Measurements from ENCODE around the gene TSPAN2.
A peak's percentile ranks its signal among the peaks of the same experiment; 100 is the strongest.

Gene TSPAN2

DNA sequence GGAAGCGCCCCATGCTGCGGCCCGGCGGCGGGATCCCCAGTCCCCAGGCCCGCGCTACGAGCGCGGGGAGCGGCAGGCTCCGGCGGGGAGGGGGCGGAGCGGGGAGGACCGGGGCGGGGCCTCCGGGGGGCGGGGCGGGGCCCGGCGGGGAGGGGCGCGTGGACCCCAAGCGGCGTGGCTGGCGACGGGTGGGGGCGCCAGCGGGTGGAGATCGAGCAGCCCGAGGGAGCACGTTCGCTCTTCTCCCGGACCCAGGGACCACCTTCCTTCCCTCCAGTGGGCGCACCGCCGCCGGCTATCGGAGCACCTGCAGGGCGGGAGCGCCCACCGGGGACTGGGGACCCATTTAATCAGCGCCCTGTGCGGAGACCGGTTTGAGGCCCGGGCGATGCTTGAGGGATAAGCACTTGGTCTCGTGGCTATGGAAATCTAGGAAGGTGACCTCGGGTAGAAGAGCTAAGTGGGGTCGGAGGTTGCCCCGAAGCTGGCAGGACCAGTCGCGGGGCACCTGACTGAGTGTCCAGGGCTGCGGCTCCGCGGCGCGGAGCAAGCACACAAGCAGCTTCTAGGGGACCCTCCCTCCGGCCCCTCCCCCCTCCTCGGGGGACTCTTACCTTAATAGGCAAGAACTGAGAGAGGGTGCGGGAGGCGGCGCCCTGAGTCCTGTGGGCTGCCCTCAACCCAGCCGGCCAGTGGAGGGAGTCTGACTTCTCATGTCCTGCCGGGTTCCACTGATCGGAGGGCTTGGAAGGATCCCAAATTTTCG lies at the start of gene TSPAN2:
TSS of gene TSPAN2 (minus strand) at position 84 of the 766 bp plus-strand sequence. CDS start at position 13, 71 bp downstream.
- DNase-seq (ENCODE audit: low read depth), result no peak

GRCh38 chr1:115138973-115139372 lies 49.7 kb upstream of the TSPAN2 start:
- H3K4me3 ChIP-seq (ENCODE audit: low read depth, low read length), result no peak overlapping the region
- DNase-seq (ENCODE audit: low read depth), result peak; percentile 77

More for the DNA sequence above, at the start of gene TSPAN2:
- peak within 1 kb of the TSS; percentile 48 for H3K4me3 ChIP-seq (ENCODE audit: low read depth, low read length)

DNA sequence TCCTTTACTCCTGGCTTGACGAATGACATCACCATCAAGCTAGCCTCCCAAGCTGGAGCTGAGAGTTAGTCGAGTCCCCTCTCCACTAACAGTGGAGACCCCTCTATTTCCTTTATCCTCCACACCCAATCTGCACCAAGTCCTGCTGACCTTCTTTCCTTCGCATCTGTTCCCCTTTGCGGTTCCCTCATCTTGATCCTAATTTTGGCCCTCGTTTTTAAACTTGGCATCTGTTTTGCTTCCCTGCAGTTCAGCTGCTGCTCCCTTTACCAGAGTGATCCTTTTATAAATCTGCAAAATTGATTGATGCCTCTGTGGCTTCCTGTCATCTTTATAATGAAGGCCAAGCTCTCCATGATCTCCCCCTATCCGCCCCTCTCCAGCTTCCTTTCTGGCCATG lies 49.0 kb upstream of the TSPAN2 start:
- H3K4me3 ChIP-seq (ENCODE audit: low read depth, low read length), result no peak overlapping the region
- no peak for DNase-seq (ENCODE audit: low read depth)

GRCh38 chr1:115137191-115137590 lies 47.9 kb upstream of the TSPAN2 start:
- no peak for DNase-seq (ENCODE audit: low read depth)
- no peak overlapping the region for H3K4me3 ChIP-seq (ENCODE audit: low read depth, low read length)

DNA sequence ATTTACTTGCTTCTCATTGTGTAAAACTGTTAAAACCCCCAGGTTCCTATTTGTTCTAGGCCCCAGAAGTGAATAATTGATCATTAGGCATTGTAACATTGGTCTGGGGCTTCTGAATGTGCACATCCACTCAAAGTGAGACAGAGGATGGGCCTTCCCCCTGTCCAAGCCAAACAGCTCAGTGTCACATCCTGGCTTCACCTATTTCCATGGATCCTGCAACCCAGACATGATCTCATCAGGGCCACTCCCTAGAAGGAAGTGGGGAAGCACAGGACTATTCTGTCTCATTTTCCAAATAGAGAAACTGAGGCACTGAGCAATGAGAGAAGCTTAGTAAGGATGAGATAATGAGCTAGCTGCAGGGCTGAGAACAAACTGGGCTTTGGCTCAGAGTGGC lies 47.4 kb upstream of the TSPAN2 start:
- no peak overlapping the region for H3K4me3 ChIP-seq (ENCODE audit: low read depth, low read length)
- DNase-seq (ENCODE audit: low read depth), result no peak

GRCh38 chr1:115136106-115136505 lies 46.8 kb upstream of the TSPAN2 start:
- no peak for DNase-seq (ENCODE audit: low read depth)
- no peak overlapping the region for H3K4me3 ChIP-seq (ENCODE audit: low read depth, low read length)

- DNase-seq (ENCODE audit: low read depth), result no peak
- no peak overlapping the region for H3K4me3 ChIP-seq (ENCODE audit: low read depth, low read length)
These were observed 46.4 kb upstream of the TSPAN2 start for GRCh38 chr1:115135681-115136080.

- no peak overlapping the region for H3K4me3 ChIP-seq (ENCODE audit: low read depth, low read length)
- no peak for DNase-seq (ENCODE audit: low read depth)
These were observed 45.7 kb upstream of the TSPAN2 start for GRCh38 chr1:115134850-115135480.

DNA sequence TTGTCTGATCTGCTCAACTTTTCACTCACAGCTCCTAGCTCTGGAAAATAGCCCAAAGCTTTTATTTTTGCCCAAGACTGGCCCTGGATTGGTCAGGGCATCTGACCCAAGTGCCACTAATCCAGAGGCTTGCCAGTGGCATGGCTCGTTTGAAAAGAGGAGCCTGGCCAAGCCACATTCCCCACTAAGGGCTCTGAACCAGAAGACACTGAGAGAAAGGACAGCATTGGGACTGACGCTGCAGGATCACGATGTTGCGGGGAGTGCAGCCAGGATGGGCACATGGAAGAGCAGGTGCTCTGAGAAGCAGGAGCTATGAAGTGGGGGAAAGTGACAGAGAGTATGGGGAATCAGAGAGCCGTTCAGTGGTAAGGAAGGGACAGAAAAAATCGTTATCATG lies 44.9 kb upstream of the TSPAN2 start:
- no peak for DNase-seq (ENCODE audit: low read depth)
- no peak overlapping the region for H3K4me3 ChIP-seq (ENCODE audit: low read depth, low read length)

DNA sequence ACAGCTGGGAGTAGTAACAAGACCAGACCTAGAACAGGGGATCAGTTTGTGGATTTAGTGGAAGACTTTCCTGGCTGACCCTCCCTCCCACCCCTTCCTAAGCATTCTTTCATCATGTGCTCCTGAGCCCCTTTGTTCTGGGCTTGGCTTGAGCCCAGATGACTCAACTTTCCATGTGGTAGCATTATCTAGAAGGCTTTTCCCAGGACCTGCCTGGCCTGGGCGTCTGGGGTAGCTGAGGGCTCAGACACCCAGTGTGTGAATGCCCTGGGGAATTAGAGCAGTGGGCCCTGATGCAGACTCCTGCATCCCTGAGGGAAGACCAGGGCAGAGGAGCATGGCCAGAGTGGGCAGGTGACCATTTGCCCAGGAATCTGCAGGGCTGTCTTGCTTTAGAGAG lies 44.1 kb upstream of the TSPAN2 start:
- no peak overlapping the region for H3K4me3 ChIP-seq (ENCODE audit: low read depth, low read length)
- DNase-seq (ENCODE audit: low read depth), result no peak

GRCh38 chr1:115130786-115131185 lies 41.5 kb upstream of the TSPAN2 start:
- no peak for DNase-seq (ENCODE audit: low read depth)

GRCh38 chr1:115129071-115129640 lies 39.9 kb upstream of the TSPAN2 start:
- no peak for DNase-seq (ENCODE audit: low read depth)
- H3K4me3 ChIP-seq (ENCODE audit: low read depth, low read length), result no peak overlapping the region

More at GRCh38 chr1:115130786-115131185, 41.5 kb upstream of the TSPAN2 start:
- H3K4me3 ChIP-seq (ENCODE audit: low read depth, low read length), result no peak overlapping the region

DNA sequence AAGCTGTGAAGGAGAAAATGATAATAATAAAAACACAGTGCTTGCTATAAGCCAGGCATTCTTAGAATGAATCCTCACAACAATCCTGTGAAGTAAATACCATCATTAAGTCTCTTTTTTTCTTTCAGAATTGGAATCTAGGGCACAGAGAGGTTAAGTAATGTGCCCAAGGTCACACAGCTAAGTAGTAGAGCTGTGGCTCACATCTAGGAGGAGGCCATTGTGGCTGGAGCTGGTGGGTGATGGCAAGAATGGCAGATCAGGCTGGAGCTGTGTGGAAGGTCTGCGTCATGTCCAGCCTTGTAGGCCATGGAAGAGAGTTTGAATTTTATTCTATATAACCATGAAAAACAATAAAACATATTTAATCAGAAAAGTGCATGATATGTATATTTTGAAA lies 38.2 kb upstream of the TSPAN2 start:
- DNase-seq (ENCODE audit: low read depth), result no peak
- H3K4me3 ChIP-seq (ENCODE audit: low read depth, low read length), result no peak overlapping the region

- DNase-seq (ENCODE audit: low read depth), result no peak
- no peak overlapping the region for H3K4me3 ChIP-seq (ENCODE audit: low read depth, low read length)
These were observed 37.2 kb upstream of the TSPAN2 start for GRCh38 chr1:115126516-115126915.

DNA sequence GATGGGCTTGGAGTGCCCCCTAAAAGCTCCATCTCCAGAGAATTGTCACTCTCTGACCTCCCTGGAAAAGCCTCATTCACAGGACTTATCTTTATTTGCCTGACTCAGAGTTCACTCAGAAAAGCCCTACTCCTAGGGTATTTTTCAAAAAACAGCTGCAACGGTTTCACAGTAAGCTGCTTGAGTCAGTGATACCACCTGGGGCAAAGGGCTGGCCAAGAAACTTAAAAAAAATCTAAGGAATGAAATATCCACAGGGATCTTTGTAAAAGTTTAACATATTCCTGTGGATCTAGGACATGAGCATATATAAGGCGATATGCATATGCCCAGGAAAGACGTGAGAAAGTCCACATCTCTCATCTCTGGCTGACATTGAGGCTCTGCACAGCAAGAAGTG lies 33.8 kb upstream of the TSPAN2 start:
- DNase-seq (ENCODE audit: low read depth), result no peak

GRCh38 chr1:115121793-115122192 lies 32.5 kb upstream of the TSPAN2 start:
- no peak for DNase-seq (ENCODE audit: low read depth)
- no peak overlapping the region for H3K4me3 ChIP-seq (ENCODE audit: low read depth, low read length)

More for the DNA sequence above, 33.8 kb upstream of the TSPAN2 start:
- no peak overlapping the region for H3K4me3 ChIP-seq (ENCODE audit: low read depth, low read length)

DNA sequence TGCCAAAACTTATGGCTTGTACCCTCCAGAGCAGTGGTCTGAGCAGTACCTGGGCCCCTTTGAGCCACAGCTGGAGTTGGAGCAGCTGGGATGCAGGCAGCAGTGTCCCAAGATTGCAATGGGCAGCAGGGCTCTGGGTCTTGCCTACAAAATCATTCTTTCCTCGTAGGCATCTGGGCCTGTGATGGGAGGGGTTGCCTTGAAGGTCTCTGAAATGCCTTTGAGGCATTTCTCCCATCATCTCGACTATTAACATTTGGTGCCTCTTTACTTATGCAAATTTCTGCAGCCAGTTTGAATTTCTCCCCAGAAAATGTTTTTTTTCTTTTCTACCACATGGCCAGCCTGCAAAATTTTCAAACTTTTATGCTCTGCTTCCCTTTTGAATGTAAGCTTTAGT lies 31.0 kb upstream of the TSPAN2 start:
- DNase-seq (ENCODE audit: low read depth), result no peak
- no peak overlapping the region for H3K4me3 ChIP-seq (ENCODE audit: low read depth, low read length)

- DNase-seq (ENCODE audit: low read depth), result no peak
- no peak overlapping the region for H3K4me3 ChIP-seq (ENCODE audit: low read depth, low read length)
These were observed 29.3 kb upstream of the TSPAN2 start for GRCh38 chr1:115118611-115119010.

DNA sequence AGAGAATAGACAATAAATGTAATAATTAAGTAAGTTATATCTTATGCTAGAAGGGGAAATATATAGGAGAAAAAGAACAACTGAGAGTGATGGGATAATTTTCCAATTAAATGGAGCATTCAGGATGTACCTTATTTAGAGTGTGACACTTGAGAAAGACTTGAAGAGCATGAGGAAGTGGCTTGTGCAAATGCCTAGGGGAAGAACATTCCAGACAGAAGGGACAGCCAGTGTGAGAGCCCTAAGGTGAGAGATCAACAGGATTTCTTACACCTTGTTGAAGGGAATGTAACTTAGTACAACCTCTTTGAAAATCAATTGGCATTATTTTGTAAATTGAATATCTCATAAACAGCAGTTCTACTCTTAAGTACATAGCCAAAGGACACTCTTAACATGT lies 28.8 kb upstream of the TSPAN2 start:
- DNase-seq (ENCODE audit: low read depth), result no peak
- no peak overlapping the region for H3K4me3 ChIP-seq (ENCODE audit: low read depth, low read length)

GRCh38 chr1:115117298-115117697 lies 28.0 kb upstream of the TSPAN2 start:
- DNase-seq (ENCODE audit: low read depth), result no peak
- H3K4me3 ChIP-seq (ENCODE audit: low read depth, low read length), result no peak overlapping the region

DNA sequence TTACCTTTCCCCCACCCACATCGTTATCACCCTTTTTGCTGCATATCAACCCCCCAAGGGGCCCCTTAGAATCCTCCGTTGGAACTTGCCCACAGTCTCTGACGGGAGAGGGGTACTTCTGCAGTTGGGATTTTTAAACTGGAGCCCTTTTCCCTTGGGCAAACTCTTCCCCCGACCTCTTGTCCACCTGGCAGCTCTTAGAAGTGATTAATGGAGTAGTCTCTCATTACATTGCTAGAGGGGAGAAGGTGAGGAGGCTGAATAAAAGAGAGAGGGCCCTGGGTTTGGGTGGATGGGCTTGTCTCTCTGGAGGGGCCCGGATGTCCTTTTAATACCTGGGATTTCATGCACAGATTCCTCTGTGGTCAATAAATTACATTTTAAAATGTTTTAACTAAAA lies 27.2 kb upstream of the TSPAN2 start:
- no peak for DNase-seq (ENCODE audit: low read depth)
- no peak overlapping the region for H3K4me3 ChIP-seq (ENCODE audit: low read depth, low read length)

All from skeletal muscle cell (primary cell).